Endothelial cell of umbilical vein (primary cell): ENCODE measurements around the gene THBD. TPM values are rescaled to one million over a fixed set of nuclear protein-coding genes. Genes with fewer than 3 reads are reported as not detected.

ENCODE experiments used
- BruUV-seq: library from RNA; stranded (reverse); fragments of 400-500 nt; replicated peaks from 2 replicates; lab custom pipeline; 2021; lab: Mats Ljungman, UMichigan
- CTCF ChIA-PET: fragments of 300-600, 350-600 bp; sonication (Branson Sonifier 250); formaldehyde crosslinking; loops from one replicate; lab custom pipeline; 2021; ENCODE audit warnings: antibody characterized with exemption, inconsistent platforms; lab: Charles Lee
- POLR2A ChIA-PET: fragments of 300-600, 350-600 bp; sonication (Branson Sonifier 250); formaldehyde crosslinking; loops from one replicate; lab custom pipeline; 2021; ENCODE audit warnings: antibody characterized with exemption, inconsistent platforms; lab: Charles Lee
- DNase-seq: peaks from one replicate; pipeline ENCODE4 v3.0.0-alpha.2; 2011; ENCODE audit warnings: low read depth, low spot score
- FAIRE-seq: peaks from 2 replicates; lab custom pipeline; 2011; peaks lifted over from hg19 to GRCh38; lab: Jason Lieb, UNC
- H2AFZ ChIP-seq: 2 replicates; pipeline ENCODE4 v1.6.0; 2012; ENCODE audit warnings: low read depth, low read length, control low read depth, inconsistent platforms
- H3K27ac ChIP-seq: 2 replicates; pipeline ENCODE4 v1.5.1; 2011; ENCODE audit warnings: low read depth, mild to moderate bottlenecking, control low read depth, low read length, moderate library complexity; ENCODE audit not compliant: insufficient read depth
- H3K27me3 ChIP-seq, 2 experiments: 2 replicates each; pipeline versions ENCODE4 v1.6.0 to v1.6.1; 2011; ENCODE audit warnings: low read length in 2 of 2, mixed read lengths in 1 of 2; ENCODE audit not compliant: control insufficient read depth in 2 of 2, insufficient read depth in 2 of 2
- H3K36me3 ChIP-seq, 2 experiments: 2 replicates in 1 of 2; 3 replicates in 1 of 2; pipeline ENCODE4 v1.5.1; 2011; ENCODE audit warnings: low read length in 2 of 2, mild to moderate bottlenecking in 1 of 2, moderate library complexity in 1 of 2; ENCODE audit not compliant: control insufficient read depth in 2 of 2, insufficient read depth in 2 of 2; ENCODE audit errors: extremely low read depth in 1 of 2
- H3K4me1 ChIP-seq: 3 replicates; pipeline ENCODE4 v1.5.1; 2011; ENCODE audit warnings: mild to moderate bottlenecking, low read length; ENCODE audit not compliant: control insufficient read depth, insufficient read depth; ENCODE audit errors: extremely low read depth
- H3K4me2 ChIP-seq: 2 replicates; pipeline ENCODE4 v1.6.1; 2011; ENCODE audit warnings: low read length, control low read depth, mixed read lengths; ENCODE audit not compliant: insufficient read depth
- H3K4me3 ChIP-seq, 3 experiments: fragments of 200-600 bp in 1 of 3; sonication (generic), shearing (Covaris generic) in 1 of 3; replicated peaks in 1 of 3; 2 replicates each; pipeline ENCODE4 v1.5.1; 2011 to 2016; ENCODE audit warnings: control low read depth in 3 of 3, low read length in 3 of 3, mild to moderate bottlenecking in 2 of 3, inconsistent platforms in 1 of 3, low read depth in 1 of 3, moderate library complexity in 1 of 3; ENCODE audit not compliant: insufficient read depth in 1 of 3
- H3K79me2 ChIP-seq: 2 replicates; pipeline ENCODE4 v1.6.0; 2012; ENCODE audit warnings: low read length, inconsistent platforms; ENCODE audit not compliant: control insufficient read depth, insufficient read depth
- H3K9ac ChIP-seq: replicated peaks from 2 replicates; pipeline ENCODE3; 2011; ENCODE audit warnings: low read length, control low read depth; ENCODE audit not compliant: insufficient read depth; ENCODE audit errors: extremely low read depth
- H3K9me1 ChIP-seq: replicated peaks from 3 replicates; pipeline ENCODE4 v1.6.0; 2011; ENCODE audit warnings: mild to moderate bottlenecking, low read length; ENCODE audit not compliant: control insufficient read depth, insufficient read depth; ENCODE audit errors: extremely low read depth
- H3K9me3 ChIP-seq: replicated peaks from 2 replicates; pipeline ENCODE4 v1.5.1; 2012; ENCODE audit warnings: low read length, inconsistent platforms; ENCODE audit not compliant: control insufficient read depth, insufficient read depth
- H4K20me1 ChIP-seq: replicated peaks from 2 replicates; pipeline ENCODE3; 2011; ENCODE audit warnings: mild to moderate bottlenecking, low read length; ENCODE audit not compliant: control insufficient read depth, insufficient read depth; ENCODE audit errors: extremely low read depth
- CTCF ChIP-seq, 2 donors: IDR thresholded peaks; 1 replicate in 1 of 2; 2 replicates in 1 of 2; pipeline ENCODE4 v1.5.1; 2011; ENCODE audit warnings: low read length in 2 of 2, mild to moderate bottlenecking in 2 of 2, moderate library complexity in 2 of 2, control low read depth in 1 of 2, inconsistent platforms in 1 of 2, low read depth in 1 of 2; ENCODE audit not compliant: insufficient read depth in 1 of 2; ENCODE audit errors: extremely low read depth in 1 of 2
- EZH2 ChIP-seq: IDR thresholded peaks from 2 replicates; pipeline ENCODE4 v1.6.1; 2012; ENCODE audit warnings: borderline replicate concordance, low read depth, mild to moderate bottlenecking, moderate library complexity, low read length, inconsistent platforms; ENCODE audit not compliant: severe bottlenecking
- FOS ChIP-seq: IDR thresholded peaks from 2 replicates; pipeline ENCODE4 v1.6.1; 2011; ENCODE audit warnings: mild to moderate bottlenecking, low read length, moderate library complexity, borderline replicate concordance; ENCODE audit not compliant: insufficient read depth
- GATA2 ChIP-seq: IDR thresholded peaks from 2 replicates; pipeline ENCODE4 v1.7.0; 2011; ENCODE audit warnings: low read depth, mild to moderate bottlenecking, moderate library complexity, mixed read lengths, low read length; ENCODE audit not compliant: insufficient read length, insufficient read depth
- JUN ChIP-seq: IDR thresholded peaks from 2 replicates; pipeline ENCODE4 v1.6.1; 2011; ENCODE audit warnings: borderline replicate concordance, low read depth; ENCODE audit not compliant: insufficient read length, insufficient read depth
- MYC ChIP-seq: IDR thresholded peaks from one replicate; pipeline ENCODE4 v1.6.1; 2011; ENCODE audit warnings: mild to moderate bottlenecking, low read depth, low read length
- POLR2A ChIP-seq: IDR thresholded peaks from 2 replicates; pipeline ENCODE4 v1.6.1; 2012; ENCODE audit warnings: low read depth, mild to moderate bottlenecking, control low read depth, low read length
- POLR2AphosphoS5 ChIP-seq: IDR thresholded peaks from 2 replicates; pipeline ENCODE4 v1.6.1; 2012; ENCODE audit warnings: low read depth, mild to moderate bottlenecking, control low read depth, low read length, moderate library complexity; ENCODE audit not compliant: insufficient read depth
- dilution Hi-C: fragments of 300-500 bp; cut with MboI; formaldehyde crosslinking; loops from one replicate; pipeline ENCODE4 v1.15.0; 2019; ENCODE audit warnings: low sequenced_read_pairs; ENCODE audit not compliant: extremely low pct_ligation_motif_present
- intact Hi-C: fragments of 100-400 bp; cut with micrococcal nuclease; formaldehyde crosslinking; loops from one replicate; pipeline ENCODE4 v1.10.0; 2022
- polyA plus RNA-seq, 4 experiments: library from polyadenylated mRNA; depleted of rRNA in 3 of 4; stranded (reverse) in 3 of 4; unstranded in 1 of 4; fragments of >200 nt; gene quantifications; 2 replicates each; pipeline versions ENCODE4 v1.2.1 to v1.2.3, GENCODE V29; 2011 to 2012; ENCODE audit warnings: missing spikeins in 1 of 4
- total RNA-seq: library from RNA; stranded (reverse); gene quantifications from 2 replicates; pipeline ENCODE4 v1.2.3, GENCODE V29; 2021
- TF ChIP-seq, protein P1 (sequence below): IDR thresholded peaks from 2 replicates; pipeline ENCODE4 v1.6.1; 2011; ENCODE audit not compliant: insufficient read depth, insufficient read length

THBD gene
- total and polyA plus RNA-seq, 2 donors (not counting 3 experiments of a cell fraction or from before 2014, with no cell fraction given) = 17.1 to 28.0 TPM

DNA sequence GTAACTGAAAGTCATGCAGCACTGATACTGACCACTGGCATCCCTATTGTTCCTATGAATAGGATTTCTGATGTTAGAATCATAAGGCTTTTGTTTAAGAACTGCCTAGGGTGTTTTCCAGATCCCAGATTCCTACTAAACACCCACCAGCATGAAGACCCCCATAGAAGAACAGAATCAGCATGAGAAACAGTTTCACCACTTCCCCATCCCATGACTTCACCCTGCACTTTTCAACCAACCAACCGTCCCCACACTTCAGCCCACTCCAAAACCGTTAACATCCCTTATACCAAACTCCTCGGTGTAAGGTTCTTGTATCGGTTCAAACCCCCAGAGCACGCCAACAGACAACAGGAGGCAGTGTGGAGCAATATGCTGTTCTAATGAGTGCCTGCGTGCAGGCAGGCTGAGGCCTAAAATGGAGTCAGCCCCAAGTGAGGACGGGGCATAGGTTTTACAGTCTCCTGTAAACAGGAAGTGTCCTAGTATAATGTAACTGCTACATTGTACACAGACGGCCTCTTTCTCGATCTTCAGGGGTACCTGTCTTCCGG lies 25.8 kb downstream of the THBD start:
- H3K27ac ChIP-seq = no peak overlapping the region
- intact Hi-C loops = no loop called here

More for the DNA sequence above, 25.8 kb downstream of the THBD start:
- CTCF ChIA-PET = interaction anchor here (1.3 kb wide), 1 partner anchor 172 kb away, joined by 3 read pairs; no protein-coding TSS in a partner anchor
- Histone ChIP-seq H3K9ac (no peak overlapping the region), H3K4me1 (no peaks in the 10 kb centered on the region), H3K36me3 (no peaks in the 10 kb centered on the region), H3K4me3 (no peak overlapping the region), H3K4me2 (no peak overlapping the region), H3K79me2 (no peaks in the 10 kb centered on the region), H3K27me3 (peaks cover 0 to 2% of the 10 kb centered on the region in 2 experiments), H3K9me1 (no peaks in the 10 kb centered on the region), H2AFZ (no peak overlapping the region), H4K20me1 (no peaks in the 10 kb centered on the region), H3K9me3 (no peaks in the 10 kb centered on the region)
- no peak for TF ChIP-seq POLR2A
- TF ChIP-seq, protein P1, sequence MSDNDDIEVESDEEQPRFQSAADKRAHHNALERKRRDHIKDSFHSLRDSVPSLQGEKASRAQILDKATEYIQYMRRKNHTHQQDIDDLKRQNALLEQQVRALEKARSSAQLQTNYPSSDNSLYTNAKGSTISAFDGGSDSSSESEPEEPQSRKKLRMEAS = no peak
- no peak for TF ChIP-seq POLR2AphosphoS5
- no peak for TF ChIP-seq JUN
- TF ChIP-seq CTCF (IDR thresholded peaks at IDR 0.05; ENCODE audit: extremely low read depth in 1 of 2, insufficient read depth in 1 of 2, low read depth in 1 of 2, low read length in 2 of 2) = no peak
- no peak for TF ChIP-seq MYC
- TF ChIP-seq FOS = no peak
- TF ChIP-seq GATA2 = no peak
- no peak for TF ChIP-seq EZH2
- FAIRE-seq = no peak
- BruUV-seq = no TSS peak
- POLR2A ChIA-PET = no interaction called here
- dilution Hi-C loops = no loop called here
- no peak for DNase-seq
